GM18861 (cell line): ENCODE data around the gene CP.
"Not testable (repeated sequence)": the region's sequence is repeated elsewhere in the genome, so short reads cannot be mapped to it uniquely, and the experiment has no call there.

Source experiments
- ATAC-seq: cut with Tn5 transposase; IDR thresholded peaks from one replicate; pipeline ENCODE4 v1.9.1; 2021; ENCODE audit not compliant: unreplicated experiment

Gene CP

DNA sequence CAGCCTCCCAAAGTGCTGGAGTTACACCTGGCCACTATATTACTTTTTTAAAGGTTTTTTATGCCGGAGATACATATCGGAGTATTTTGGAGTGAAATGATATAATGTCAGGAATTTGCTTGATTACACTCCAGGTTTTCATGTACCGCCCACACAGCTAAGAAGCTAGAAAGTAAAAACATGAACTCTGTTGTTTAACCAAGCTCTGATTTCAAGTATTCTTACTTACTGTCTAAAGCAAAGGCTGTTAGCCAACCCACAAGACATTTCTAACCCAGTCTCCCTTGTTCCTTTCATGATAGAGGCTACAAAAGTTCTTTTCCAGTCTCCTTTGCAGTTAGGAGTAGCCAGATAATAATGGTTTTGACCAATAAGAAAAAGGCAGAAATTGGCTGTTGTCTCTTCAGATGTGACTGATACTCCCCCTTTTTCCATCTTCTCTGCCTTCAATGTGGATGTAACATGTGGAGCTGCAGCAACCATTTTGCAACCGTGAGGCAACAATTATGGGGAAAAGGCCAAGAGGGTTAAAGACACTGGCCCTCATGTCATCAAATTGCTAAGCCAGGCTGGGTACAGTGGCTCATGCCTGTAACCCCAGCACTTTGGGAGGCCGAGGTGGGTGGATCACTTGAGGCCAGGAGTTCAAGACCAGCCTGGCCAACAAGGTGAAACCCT, 6.1 kb upstream of the CP start:
- ATAC-seq = no peak

- no peak for ATAC-seq
Observed at GRCh38 chr3:149226776-149227175, 5.1 kb upstream of the CP start.

DNA sequence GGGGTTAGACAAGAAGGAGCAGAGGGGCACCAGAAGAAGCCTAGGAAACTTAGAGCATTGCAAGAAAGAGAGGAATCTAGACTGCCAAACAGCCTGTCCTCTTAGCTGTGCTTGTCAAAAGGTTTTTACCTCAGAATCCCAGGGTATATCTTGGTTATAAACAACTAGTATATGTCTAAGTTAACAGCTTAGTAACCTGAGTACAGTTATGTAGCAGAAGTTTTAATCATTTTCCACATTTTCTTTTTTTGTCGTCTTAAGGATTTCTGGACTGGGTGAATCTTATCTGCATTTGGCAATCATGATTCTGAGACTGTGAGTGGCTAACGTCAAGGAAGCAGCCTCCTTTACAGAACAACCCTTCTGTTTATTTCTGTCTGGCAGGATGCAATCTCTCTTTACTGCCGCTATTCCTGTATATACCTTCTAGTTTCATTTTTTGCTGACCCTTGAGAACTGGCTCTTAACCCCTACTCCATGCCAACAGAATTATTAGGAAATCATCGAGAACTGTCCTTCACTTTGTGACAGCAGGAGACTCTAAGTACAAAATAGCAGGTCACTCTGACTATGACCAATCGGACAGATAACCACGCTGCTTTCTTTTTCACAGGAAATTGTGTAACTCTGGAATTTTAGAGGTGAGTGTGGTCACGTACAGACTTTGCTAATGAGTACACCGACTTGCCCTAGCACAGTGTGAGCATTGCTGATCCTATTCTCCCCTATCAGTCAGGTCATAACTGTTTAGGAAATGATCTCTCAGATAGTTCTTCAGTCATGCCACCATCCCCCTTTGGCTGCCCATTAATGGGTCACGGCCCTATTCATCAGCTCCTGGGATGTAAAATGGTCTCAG, 3.3 kb upstream of the CP start:
- peak; percentile 96 for ATAC-seq

DNA sequence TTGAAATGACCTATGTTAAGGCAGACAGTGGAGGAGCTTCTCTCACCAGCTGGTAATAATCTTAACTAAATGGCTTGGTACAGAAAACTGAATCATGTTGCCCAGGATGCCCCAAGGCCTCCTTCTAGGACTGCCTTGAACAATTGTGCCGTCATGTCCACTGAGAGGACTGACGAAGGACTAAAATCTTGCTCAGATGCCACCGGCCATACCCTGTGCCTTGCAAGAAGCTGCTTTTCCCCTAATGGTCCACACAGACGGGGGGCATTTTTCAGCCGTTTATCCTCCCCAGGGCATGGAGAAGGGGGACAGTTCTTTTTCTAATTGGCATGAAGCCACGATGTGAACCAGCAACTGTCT, 1.8 kb upstream of the CP start:
- no peak for ATAC-seq

- ATAC-seq = not testable (repeated sequence)
Observed at GRCh38 chr3:149219380-149220121, 2.1 kb downstream of the CP start.

DNA sequence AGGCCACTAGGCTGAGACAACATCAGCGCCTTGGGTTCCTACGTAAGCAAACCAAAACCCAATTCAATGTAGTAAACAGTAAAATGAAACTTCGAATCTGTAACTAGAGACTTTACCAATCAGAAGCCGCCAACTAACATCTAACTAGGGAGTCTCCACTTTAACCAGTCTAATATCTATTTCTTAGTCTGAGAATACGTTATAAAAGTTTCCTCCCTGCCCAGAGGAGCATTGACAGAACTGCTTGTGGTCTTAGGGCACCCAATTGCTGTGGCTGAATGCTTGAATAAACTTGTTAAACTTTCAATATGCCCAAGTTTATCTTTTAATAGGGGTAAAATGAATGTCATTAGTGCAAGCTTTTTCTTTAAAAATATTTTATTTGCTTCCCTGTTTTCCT, 4.3 kb downstream of the CP start:
- ATAC-seq = no peak

GRCh38 chr3:149216193-149216869, 5.3 kb downstream of the CP start:
- no peak for ATAC-seq

DNA sequence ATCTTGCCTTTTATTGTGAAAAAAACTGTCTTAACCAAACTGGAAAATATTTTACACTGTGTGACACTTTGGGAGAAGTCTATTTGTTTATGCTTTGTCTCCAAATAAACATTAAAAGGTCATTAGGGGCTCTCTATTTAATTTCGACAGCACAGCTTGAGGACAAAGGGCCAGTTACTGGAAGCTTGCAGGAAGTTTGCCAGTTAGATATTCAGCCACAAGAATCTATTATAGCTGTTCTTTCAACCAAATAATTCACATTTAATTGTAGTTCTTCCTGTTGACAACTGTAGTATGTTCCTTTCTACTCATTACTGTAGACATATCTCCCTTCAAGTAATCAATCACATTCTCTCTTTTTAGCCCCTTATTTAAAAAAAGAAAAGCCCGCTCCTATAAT, 6.1 kb downstream of the CP start:
- ATAC-seq = no peak

DNA sequence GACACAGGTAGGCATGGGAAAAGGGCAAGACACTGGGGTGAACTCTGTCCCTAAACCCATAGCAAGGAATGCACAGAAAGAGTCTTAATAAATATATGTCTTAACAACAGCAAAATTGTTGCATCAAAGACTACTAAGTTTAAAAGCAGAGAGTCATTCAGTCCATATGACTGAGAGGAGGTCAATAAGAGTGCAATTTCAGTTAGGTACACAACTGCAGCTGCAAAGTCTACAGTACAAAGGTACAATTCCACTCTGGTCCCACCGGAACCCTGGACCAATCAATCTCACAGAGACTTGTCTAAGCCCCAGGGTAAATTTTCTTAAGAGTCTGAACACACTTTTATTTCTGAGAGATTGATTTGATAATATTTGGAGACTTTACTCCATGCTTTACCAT, 6.9 kb downstream of the CP start:
- no peak for ATAC-seq

GRCh38 chr3:149212386-149212785, 9.2 kb downstream of the CP start:
- no peak for ATAC-seq

DNA sequence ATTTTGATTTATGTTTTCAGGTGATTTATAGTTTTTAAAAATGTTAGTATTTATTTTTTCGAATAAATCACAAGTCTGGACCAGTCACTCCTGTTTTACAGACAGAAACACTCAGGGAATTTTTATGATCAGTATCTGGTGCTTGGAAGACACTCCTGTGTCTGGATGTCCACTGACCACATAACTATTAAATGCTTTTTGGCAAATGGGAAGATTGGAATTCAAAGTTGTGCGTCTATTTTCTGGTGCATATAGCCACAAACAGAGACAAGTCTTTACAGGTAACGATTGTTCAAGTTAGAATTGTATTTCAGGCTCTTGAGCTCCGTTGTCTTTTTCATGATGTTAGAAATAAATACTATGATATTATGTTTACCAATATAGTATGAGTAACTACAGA, 12.2 kb downstream of the CP start:
- ATAC-seq = no peak

GRCh38 chr3:149207475-149207874, 14.2 kb downstream of the CP start:
- no peak for ATAC-seq

DNA sequence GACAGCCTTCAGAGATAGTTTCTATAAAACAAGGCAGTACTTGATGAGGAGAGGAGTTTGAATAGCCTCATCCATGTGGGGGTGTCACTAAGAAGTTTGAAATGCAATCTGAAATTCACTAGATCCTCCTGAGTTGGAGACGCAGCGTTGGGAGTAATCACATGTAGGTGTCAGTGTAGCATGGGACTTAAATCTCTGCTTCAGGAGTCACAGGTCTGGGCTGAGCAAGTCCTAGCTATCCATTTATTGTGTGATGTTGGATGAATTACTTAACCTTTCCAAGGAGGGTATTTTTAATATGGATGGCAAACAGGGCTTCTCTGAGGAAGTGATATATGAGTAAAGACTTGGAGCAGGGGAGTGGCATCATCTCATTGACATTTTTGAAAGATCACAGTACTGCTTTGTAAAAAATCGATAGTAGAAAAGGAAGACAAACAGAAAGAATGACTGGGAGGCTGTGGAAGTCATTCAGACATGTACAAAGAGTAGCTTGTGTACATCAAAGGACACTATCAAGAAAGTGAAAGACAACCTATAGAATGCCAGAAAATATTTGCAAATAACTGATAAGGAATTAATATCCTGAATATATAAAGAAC, 17.1 kb downstream of the CP start:
- no peak for ATAC-seq

- ATAC-seq = peak; percentile 99
Observed at GRCh38 chr3:149203758-149204157, 17.9 kb downstream of the CP start.

- ATAC-seq = no peak
Observed at GRCh38 chr3:149199474-149199873, 22.2 kb downstream of the CP start.

- no peak for ATAC-seq
Observed at GRCh38 chr3:149198611-149199010, 23.0 kb downstream of the CP start.

DNA sequence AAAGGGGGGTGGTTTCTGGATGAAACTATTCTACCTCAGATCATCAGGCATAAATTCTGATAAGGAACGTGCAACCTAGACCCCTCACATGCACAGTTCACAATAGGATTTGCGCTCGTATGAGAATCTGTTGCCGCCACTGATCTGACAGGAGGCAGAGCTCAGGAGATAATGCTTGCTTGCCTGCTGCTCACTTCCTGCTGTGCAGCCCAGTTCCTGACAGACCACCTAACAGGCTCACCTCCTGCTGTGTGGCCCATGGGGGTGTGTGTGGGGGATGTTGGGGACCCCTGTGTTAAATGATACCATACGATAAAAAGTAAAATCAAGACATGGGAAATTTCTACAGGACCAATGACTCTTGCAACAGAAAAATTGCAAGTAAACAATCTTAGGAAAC, 24.0 kb downstream of the CP start:
- no peak for ATAC-seq

GRCh38 chr3:149196805-149197592, 24.6 kb downstream of the CP start:
- ATAC-seq = not testable (repeated sequence)

DNA sequence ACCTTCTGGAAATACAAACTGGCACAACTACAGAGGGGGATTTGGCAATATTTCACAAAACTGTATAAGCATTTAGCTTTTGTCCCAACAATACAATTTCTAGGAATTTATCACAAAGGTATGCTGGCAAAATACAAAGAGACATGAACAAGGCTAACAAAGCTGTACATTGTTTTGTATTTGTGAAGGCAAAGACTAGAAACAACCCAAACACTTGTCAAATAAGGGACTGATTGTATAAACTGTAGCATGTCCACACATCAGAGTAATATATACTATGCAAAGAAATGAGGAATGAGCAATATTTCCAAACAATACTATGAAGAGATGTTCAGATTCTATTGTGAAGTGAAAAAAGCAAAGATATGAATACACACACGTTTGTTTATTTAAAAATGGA, 26.4 kb downstream of the CP start:
- no peak for ATAC-seq

GRCh38 chr3:149188494-149188893, 33.1 kb downstream of the CP start:
- ATAC-seq = no peak
